Liver (tissue), 9 donors: Measurements from ENCODE around the gene TAF11L6. TPM values are rescaled to one million over a fixed set of nuclear protein-coding genes. Genes with fewer than 3 reads are reported as not detected.
"Not testable (repeated sequence)": the region's sequence is repeated elsewhere in the genome, so short reads cannot be mapped to it uniquely, and the experiment has no call there.

ENCODE experiments used
- DNase-seq: peaks from one replicate; pipeline ENCODE4 v3.0.0-alpha.2; 2017; ENCODE audit warnings: low spot score
- H3K27ac ChIP-seq, 2 donors: one replicate each; pipeline ENCODE4 v1.7.0; 2013; ENCODE audit warnings: inconsistent platforms in 2 of 2, low read length in 2 of 2, control low read depth in 1 of 2, low read depth in 1 of 2, mild to moderate bottlenecking in 1 of 2
- H3K27me3 ChIP-seq, 4 donors: one replicate each; pipeline versions ENCODE4 v1.6.1 to v1.7.0; 2013; ENCODE audit warnings: low read length in 3 of 4, inconsistent platforms in 1 of 4, mild to moderate bottlenecking in 1 of 4, moderate library complexity in 1 of 4; ENCODE audit not compliant: control insufficient read depth in 4 of 4, insufficient read depth in 4 of 4
- H3K36me3 ChIP-seq, 4 donors: one replicate each; pipeline versions ENCODE4 v1.6.1 to v1.7.0; 2013; ENCODE audit warnings: low read length in 3 of 4, mild to moderate bottlenecking in 3 of 4, low read depth in 1 of 4, moderate library complexity in 1 of 4; ENCODE audit not compliant: control insufficient read depth in 4 of 4, insufficient read depth in 3 of 4
- H3K4me1 ChIP-seq, 4 donors: one replicate each; pipeline versions ENCODE4 v1.6.1 to v1.7.0; 2013; ENCODE audit warnings: low read length in 3 of 4, mild to moderate bottlenecking in 3 of 4, moderate library complexity in 1 of 4; ENCODE audit not compliant: control insufficient read depth in 4 of 4, insufficient read depth in 4 of 4
- H3K4me3 ChIP-seq, 3 donors: one replicate each; pipeline versions ENCODE4 v1.6.1 to v1.7.0; 2013; ENCODE audit warnings: low read length in 3 of 3, control low read depth in 1 of 3, low read depth in 1 of 3, mild to moderate bottlenecking in 1 of 3
- H3K9ac ChIP-seq, 2 donors: one replicate each; pipeline ENCODE4 v1.7.0; 2013; ENCODE audit warnings: low read length in 2 of 2, mild to moderate bottlenecking in 2 of 2, moderate library complexity in 2 of 2, control low read depth in 1 of 2, low read depth in 1 of 2
- H3K9me3 ChIP-seq, 4 donors: one replicate each; pipeline versions ENCODE4 v1.6.1 to v1.7.0; 2013; ENCODE audit warnings: low read length in 3 of 4; ENCODE audit not compliant: control insufficient read depth in 4 of 4
- EGR1 ChIP-seq, 2 donors: IDR thresholded peaks; 2 replicates each; pipeline ENCODE4 v1.6.1; 2016 to 2018; ENCODE audit warnings: antibody characterized with exemption in 2 of 2, low read depth in 2 of 2
- FOXA1 ChIP-seq: IDR thresholded peaks from 2 replicates; pipeline ENCODE4 v1.6.1; 2016; ENCODE audit warnings: antibody characterized with exemption
- FOXA2 ChIP-seq: IDR thresholded peaks from 2 replicates; pipeline ENCODE4 v1.6.1; 2016; ENCODE audit warnings: antibody characterized with exemption
- HNF4G ChIP-seq: IDR thresholded peaks from 2 replicates; pipeline ENCODE4 v1.6.1; 2016; ENCODE audit warnings: antibody characterized with exemption
- RXRA ChIP-seq, 2 donors: IDR thresholded peaks; 2 replicates each; pipeline ENCODE4 v1.6.1; 2017 to 2018; ENCODE audit warnings: antibody characterized with exemption in 2 of 2, mild to moderate bottlenecking in 1 of 2
- SP1 ChIP-seq: IDR thresholded peaks from 2 replicates; pipeline ENCODE4 v1.6.1; 2018; ENCODE audit warnings: antibody characterized with exemption, mild to moderate bottlenecking
- TAF1 ChIP-seq: conservative IDR thresholded peaks from 2 replicates; pipeline ENCODE4 v1.6.1; 2016; ENCODE audit warnings: antibody characterized with exemption, mild to moderate bottlenecking
- WGBS: extraction: QIAGEN DNeasy Blood & Tissue Kit; methylation state at CpG from one replicate; pipeline ENCODE4 v1.1.7; 2013; 5-methylcytosine and 5-hydroxymethylcytosine counted together
- polyA plus RNA-seq, 2 donors: library from polyadenylated mRNA; stranded (reverse) in 1 of 2; unstranded in 1 of 2; fragments of 200-250 nt in 1 of 2; fragments of >200 nt in 1 of 2; fragmentation: Nextera tagmentation in 1 of 2; extraction: Ambion mirVana in 1 of 2; gene quantifications; one replicate each; pipeline versions ENCODE4 v1.2.1 to v1.2.3, GENCODE V29; 2013 to 2015
- total RNA-seq, 2 donors: library from RNA; depleted of rRNA; stranded (reverse); fragments of >200 nt; gene quantifications; one replicate each; pipeline ENCODE4 v1.2.3, GENCODE V29; 2014
- TF ChIP-seq, protein P1 (sequence below): IDR thresholded peaks from 2 replicates; pipeline ENCODE4 v1.6.1; 2016; ENCODE audit warnings: antibody characterized with exemption, mild to moderate bottlenecking
- TF ChIP-seq, protein P2 (sequence below): IDR thresholded peaks from 2 replicates; pipeline ENCODE4 v1.6.1; 2016; ENCODE audit warnings: antibody characterized with exemption
- donor health status: healthy.
- donor health status: healthy.
- donor health status: healthy.
- donor health status: healthy.
- donor health status: healthy.

The TAF11L6 gene
- total and polyA plus RNA-seq, 4 donors = not detected

DNA sequence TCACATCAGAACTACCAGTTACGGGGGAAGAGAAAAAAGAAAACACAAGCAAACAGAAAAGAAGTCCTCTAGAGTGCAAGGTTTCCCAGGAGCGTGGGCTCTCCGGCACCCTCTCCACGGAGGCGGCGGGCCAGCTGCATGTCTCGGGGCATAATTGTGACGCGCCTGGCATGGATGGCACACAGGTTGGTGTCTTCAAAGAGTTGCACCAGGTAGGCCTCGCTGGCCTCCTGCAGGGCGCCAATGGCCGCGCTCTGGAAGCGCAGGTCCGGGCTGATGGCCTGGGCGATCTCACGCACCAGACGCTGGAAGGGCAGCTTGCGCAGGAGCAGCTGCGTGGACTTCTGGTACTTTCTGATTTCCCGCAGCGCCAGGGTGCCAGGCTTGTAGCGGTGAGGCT lies 37.2 kb upstream of the TAF11L6 start:
- H3K36me3 ChIP-seq, H3K9ac ChIP-seq, DNase-seq, H3K27ac ChIP-seq, H3K4me1 ChIP-seq, H3K27me3 ChIP-seq, H3K9me3 ChIP-seq, H3K4me3 ChIP-seq: not testable (repeated sequence)
- 97% methylated on average over 23 of the region's 23 CpGs for WGBS

DNA sequence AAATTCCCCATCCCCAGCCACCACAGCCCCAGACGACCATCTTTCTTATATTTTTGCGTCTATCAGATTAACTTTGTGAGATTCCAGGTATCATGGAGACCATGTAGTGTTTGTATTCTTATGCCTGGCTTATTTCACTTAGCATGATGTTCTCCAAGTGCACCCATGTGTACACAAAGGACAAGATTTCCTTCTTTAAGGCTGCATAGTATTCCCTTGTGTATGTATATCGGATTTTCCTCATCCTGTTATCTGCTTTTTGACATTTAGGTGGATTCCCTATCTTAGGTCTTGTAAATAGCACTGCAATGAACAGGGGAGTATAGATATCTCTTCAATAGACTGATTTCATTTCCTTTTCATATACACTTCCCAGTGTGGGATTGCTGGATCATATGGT lies 35.7 kb upstream of the TAF11L6 start:
- H3K27me3 ChIP-seq = peaks cover 0 to 2% (median 0%) of the 10 kb centered on the region in 4 donors
- 87% methylated on average over 3 of the region's 3 CpGs for WGBS
- H3K4me1 ChIP-seq = no peaks in the 10 kb centered on the region
- no peak for TF ChIP-seq FOXA1
- TF ChIP-seq RXRA (IDR thresholded peaks at IDR 0.05) = no peak
- no peak for TF ChIP-seq FOXA2
- no peak for TF ChIP-seq EGR1 (IDR thresholded peaks at IDR 0.05; ENCODE audit: low read depth in 2 of 2)
- no peak for TF ChIP-seq TAF1
- TF ChIP-seq, protein P1, sequence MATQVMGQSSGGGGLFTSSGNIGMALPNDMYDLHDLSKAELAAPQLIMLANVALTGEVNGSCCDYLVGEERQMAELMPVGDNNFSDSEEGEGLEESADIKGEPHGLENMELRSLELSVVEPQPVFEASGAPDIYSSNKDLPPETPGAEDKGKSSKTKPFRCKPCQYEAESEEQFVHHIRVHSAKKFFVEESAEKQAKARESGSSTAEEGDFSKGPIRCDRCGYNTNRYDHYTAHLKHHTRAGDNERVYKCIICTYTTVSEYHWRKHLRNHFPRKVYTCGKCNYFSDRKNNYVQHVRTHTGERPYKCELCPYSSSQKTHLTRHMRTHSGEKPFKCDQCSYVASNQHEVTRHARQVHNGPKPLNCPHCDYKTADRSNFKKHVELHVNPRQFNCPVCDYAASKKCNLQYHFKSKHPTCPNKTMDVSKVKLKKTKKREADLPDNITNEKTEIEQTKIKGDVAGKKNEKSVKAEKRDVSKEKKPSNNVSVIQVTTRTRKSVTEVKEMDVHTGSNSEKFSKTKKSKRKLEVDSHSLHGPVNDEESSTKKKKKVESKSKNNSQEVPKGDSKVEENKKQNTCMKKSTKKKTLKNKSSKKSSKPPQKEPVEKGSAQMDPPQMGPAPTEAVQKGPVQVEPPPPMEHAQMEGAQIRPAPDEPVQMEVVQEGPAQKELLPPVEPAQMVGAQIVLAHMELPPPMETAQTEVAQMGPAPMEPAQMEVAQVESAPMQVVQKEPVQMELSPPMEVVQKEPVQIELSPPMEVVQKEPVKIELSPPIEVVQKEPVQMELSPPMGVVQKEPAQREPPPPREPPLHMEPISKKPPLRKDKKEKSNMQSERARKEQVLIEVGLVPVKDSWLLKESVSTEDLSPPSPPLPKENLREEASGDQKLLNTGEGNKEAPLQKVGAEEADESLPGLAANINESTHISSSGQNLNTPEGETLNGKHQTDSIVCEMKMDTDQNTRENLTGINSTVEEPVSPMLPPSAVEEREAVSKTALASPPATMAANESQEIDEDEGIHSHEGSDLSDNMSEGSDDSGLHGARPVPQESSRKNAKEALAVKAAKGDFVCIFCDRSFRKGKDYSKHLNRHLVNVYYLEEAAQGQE = no peak
- DNase-seq = no peak
- H3K27ac ChIP-seq = no peak overlapping the region
- H3K9ac ChIP-seq = no peak overlapping the region
- H3K4me3 ChIP-seq = no peak overlapping the region
- peaks cover 0 to 3% (median under 1%) of the 10 kb centered on the region in 4 donors for H3K9me3 ChIP-seq
- no peaks in the 10 kb centered on the region for H3K36me3 ChIP-seq

DNA sequence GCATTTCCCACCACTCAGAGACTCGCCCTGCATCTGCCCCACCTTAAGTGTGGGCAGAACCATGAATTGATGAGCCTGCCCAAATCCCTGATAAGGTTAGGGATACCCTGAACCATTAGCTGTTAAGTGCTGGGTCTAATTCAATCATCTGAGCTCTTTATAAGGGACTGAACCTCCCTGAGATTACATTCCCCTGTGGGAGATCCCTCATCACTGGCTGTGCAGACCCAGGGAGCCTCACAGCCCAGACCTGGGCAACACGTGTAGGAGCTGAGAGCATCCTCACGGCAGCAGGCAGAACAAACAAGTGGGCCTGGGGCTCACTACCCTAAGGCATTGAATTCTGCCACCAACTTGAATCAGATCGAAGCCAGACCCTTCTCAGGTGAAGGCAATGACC lies 31.0 kb upstream of the TAF11L6 start:
- Histone ChIP-seq H3K4me1 (no peaks in the 10 kb centered on the region), H3K9me3 (peaks cover 0 to 3% (median under 1%) of the 10 kb centered on the region in 4 donors), H3K27ac (no peak overlapping the region), H3K27me3 (peaks cover 0 to 2% (median 0%) of the 10 kb centered on the region in 4 donors), H3K9ac (no peak overlapping the region), H3K4me3 (no peak overlapping the region), H3K36me3 (no peaks in the 10 kb centered on the region)
- 63% methylated on average over 4 of the region's 4 CpGs for WGBS
- no peak for DNase-seq
- no peak for TF ChIP-seq FOXA2
- no peak for TF ChIP-seq HNF4G
- TF ChIP-seq, protein P2, sequence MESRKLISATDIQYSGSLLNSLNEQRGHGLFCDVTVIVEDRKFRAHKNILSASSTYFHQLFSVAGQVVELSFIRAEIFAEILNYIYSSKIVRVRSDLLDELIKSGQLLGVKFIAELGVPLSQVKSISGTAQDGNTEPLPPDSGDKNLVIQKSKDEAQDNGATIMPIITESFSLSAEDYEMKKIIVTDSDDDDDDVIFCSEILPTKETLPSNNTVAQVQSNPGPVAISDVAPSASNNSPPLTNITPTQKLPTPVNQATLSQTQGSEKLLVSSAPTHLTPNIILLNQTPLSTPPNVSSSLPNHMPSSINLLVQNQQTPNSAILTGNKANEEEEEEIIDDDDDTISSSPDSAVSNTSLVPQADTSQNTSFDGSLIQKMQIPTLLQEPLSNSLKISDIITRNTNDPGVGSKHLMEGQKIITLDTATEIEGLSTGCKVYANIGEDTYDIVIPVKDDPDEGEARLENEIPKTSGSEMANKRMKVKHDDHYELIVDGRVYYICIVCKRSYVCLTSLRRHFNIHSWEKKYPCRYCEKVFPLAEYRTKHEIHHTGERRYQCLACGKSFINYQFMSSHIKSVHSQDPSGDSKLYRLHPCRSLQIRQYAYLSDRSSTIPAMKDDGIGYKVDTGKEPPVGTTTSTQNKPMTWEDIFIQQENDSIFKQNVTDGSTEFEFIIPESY = no peak
- no peak for TF ChIP-seq SP1
- no peak for TF ChIP-seq RXRA (IDR thresholded peaks at IDR 0.05)
- TF ChIP-seq, protein P1 = no peak
- TF ChIP-seq EGR1 (IDR thresholded peaks at IDR 0.05; ENCODE audit: low read depth in 2 of 2) = no peak

DNA sequence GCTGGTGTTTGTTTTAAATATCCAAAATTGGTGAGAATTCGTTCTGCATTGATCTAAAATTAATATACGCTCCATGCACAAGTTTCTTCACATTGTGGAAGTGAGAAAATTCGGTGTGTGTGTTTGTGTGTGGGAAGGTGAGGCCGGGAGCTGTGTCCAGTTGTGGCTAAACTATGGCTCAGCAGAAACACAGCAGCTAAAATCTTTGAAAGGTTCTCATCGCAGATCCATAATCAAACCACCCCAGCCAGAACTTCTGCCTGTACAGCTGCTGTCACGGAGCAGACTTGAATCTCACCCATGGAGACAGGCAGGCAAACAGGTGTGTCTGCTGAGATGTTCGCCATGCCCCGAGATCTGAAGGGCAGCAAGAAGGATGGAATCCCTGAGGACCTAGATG lies 30.5 kb upstream of the TAF11L6 start, which contains the start of gene TAF11L2:
TSS of gene TAF11L2 (plus strand) at position 301 of the 400 bp plus-strand sequence.
- H3K27ac ChIP-seq, H3K9me3 ChIP-seq, DNase-seq, H3K4me1 ChIP-seq, H3K27me3 ChIP-seq, H3K36me3 ChIP-seq, H3K4me3 ChIP-seq, H3K9ac ChIP-seq: not testable (repeated sequence)
- 81% methylated on average over 8 of the region's 8 CpGs for WGBS
